ENCODE data around the gene MAP3K20.
"Not testable (repeated sequence)": the region's sequence is repeated elsewhere in the genome, so short reads cannot be mapped to it uniquely, and the experiment has no call there.

The MAP3K20 gene

GRCh38 chr2:173087793-173088496 is 12.3 kb downstream of the MAP3K20 start:
- no peak for DNase-seq

DNA sequence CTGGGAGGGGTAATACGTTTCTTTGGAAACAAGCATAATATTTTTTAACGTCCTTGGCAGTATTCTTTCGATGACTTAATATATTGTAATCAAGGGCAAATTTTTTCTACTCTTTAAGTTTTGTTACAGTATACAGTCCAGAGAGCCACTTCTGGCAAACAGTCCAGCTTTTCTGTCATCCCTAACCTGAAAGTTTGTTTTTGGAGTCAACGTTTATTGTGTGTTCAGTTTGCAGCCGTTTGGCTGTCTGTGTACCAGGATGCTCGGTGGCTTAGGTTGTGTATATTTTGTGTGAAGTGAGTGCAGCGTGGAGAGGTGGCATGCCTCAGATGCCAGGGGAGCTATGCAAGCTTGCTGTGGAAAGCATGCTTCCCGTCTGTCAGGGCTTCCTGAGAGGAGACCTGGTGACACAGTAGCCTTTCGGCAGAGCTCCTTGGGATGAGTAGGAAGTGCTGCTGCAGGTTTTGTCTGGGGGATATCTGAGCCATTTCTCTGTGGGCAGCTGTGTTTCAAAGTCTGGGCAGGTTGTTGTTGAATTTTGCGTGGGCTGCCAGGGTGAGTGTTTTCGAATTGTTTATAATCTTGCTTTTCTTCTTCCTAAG is 14.7 kb downstream of the MAP3K20 start:
- no peak for DNase-seq

DNA sequence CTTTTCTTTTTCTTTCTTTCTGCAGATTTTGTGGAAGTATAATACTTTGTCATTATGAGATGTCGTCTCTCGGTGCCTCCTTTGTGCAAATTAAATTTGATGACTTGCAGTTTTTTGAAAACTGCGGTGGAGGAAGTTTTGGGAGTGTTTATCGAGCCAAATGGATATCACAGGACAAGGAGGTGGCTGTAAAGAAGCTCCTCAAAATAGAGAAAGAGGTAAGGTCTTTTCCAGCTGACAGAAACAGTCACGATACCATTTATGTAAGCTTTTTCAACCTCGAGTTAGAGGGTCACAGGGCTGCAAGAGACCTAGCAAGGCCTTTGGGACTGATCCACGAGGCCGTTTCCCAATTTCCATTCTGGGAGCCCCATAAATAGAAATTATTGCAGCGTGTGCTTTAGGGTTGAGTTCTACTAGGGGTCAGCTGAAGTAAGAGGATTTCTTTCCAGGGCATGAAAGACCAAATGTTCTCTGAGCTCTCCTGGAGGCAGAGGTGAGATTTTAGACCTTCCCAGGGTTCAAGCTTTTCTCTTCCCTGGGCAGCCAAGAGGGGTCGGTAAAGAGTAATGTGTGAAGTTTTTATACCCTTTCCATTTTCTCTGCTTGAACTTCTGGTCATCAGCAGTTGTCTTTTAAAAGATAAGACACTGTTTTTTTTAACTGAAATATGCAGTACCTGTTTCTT is 15.5 kb downstream of the MAP3K20 start:
- no peak for DNase-seq

DNA sequence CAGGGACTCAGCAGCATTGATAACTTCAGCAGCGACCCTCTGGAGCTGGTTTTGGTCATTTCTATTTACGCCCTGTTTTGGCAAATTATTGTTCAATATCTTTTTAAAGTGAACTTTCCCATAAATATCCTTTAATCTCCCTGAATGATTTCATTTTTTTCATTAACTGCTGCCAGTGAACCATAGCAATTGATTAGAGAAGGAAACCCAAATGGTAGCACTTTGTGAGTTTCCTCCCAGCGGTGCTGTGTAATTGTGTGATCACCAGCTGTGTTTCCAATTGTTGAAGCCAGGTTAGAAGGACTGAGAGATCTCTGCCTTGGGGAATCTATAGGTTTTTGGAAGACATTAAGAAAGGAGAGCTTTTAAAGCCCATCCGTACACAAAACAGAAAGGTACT is 16.3 kb downstream of the MAP3K20 start:
- no peak for DNase-seq

GRCh38 chr2:173092844-173093402 is 17.3 kb downstream of the MAP3K20 start:
- DNase-seq, result no peak

DNA sequence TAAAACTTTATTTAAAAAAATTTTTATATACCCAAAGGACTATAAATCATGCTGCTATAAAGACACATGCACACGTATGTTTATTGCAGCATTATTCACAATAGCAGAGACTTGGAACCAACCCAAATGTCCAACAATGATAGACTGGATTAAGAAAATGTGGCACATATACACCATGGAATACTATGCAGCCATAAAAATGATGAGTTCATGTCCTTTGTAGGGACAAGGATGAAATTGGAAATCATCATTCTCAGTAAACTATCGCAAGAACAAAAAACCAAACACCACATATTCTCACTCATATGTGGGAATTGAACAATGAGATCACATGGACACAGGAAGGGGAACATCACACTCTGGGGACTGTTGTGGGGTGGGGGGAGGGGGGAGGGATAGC is 18.0 kb downstream of the MAP3K20 start:
- not testable (repeated sequence) for DNase-seq

- no peak for DNase-seq
These were observed 19.1 kb downstream of the MAP3K20 start for GRCh38 chr2:173094731-173095130.

DNA sequence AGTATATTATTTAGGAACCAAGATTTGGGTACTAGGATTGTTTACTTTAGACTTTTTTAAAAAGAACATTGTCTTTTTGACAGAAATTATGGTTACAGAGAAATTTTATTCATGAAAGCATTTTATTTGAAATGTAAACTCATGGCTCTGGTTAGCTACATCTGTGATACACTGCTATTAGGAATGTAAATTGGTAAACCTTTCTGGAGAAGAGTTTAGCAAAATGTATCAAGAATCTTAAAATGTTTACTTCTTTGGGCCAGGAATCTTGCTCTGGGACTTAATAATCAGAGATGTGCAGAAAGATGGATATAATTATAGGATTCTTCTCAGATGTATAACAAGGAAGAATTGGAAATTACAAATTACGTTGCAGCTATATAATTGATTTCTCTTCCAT is 19.7 kb downstream of the MAP3K20 start:
- DNase-seq, result no peak

DNA sequence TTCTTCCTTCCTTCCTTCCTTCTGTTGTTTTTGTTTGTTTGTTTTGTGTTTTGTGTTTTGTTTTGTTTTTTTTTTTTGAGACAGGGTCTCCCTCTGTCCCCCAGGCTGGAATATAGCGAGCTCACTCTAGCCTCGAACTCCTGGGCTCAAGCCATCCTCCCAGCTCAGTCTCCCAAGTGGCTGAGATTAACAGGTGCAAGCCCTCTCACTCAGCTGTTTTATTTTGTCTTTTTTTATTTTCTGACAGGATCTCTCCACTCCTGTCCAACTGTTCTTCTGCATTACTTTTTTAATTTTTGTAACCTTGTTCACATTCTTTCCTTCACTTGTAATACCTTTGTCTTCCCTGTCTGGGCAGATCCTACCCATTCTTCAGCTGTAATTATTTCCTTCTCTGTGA is 23.6 kb downstream of the MAP3K20 start:
- no peak for DNase-seq

DNA sequence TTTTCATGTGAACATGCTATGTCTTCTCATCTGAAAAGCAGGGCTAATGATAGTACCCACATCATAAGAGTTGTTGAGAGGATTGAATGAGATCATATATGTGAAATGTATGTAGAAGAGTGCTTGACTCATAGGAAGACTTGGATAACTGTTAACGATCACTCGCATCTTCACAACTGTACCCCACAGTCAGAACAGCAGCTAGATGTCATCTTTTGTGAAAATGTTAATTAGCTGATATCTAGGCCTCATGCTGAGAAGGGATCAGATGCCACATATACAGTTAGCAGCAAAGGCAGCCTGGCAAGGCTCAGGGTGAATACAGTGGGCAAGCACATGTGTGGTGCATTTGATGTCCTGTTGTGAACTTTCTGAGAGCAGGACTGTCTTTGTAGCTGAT is 24.2 kb downstream of the MAP3K20 start:
- DNase-seq, result no peak

DNA sequence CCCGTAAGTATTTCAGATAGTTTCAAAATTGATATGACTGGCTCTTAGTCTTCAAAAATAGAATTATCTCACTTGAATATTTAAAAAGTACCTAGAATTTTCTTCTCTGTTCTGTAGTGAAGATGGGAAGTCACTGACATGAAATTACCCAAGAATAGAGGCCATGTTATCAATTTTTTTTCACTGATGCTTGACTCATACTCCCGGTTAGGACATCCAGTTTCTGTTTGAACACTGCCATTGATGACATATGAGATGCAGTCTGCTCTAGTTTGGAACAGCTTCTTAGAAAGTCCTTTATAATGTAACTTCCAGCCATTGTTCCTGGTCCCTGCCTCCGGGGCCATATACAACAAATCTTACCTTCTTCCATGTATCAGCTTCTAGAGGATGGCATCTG is 26.0 kb downstream of the MAP3K20 start:
- DNase-seq, result no peak

DNA sequence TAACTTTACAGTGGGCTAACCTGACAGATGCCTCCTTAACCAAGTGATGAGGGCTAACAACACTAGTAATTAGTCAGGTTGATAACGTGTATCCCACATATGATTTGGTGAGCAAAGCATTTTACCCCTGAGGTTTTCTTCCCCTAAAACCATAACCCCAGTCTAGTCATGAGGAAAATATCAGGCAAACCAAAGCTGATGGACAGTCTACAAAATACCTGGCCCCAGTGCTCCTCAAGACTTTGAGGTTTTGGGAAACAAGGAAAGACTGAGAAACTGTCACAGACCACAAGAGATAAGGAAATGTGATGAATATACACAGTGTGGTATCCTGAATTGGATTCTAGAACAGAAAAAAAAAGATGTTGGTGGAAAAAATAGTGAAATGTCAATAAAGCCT is 28.5 kb downstream of the MAP3K20 start:
- DNase-seq, result no peak

- no peak for DNase-seq
These were observed 31.4 kb downstream of the MAP3K20 start for GRCh38 chr2:173106959-173107628.

DNA sequence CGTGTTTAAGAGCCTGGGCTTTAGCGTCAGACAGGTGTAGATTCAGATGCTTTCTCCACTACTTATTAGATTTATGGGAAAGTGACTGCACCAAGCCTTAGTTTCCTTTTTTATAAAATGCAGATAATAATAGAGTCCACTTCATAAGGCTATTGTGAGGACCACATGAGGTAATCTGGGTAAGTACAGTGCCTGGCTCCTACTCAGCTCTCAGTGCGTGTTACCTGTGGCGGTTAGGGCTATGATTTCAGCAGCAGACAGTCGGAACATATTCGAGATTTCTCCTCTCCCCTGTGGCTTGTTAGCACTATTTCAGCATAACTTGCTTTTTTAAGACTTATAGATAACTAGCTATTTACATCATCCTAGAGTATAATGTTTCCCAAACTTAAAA is 32.0 kb downstream of the MAP3K20 start:
- no peak for DNase-seq

DNA sequence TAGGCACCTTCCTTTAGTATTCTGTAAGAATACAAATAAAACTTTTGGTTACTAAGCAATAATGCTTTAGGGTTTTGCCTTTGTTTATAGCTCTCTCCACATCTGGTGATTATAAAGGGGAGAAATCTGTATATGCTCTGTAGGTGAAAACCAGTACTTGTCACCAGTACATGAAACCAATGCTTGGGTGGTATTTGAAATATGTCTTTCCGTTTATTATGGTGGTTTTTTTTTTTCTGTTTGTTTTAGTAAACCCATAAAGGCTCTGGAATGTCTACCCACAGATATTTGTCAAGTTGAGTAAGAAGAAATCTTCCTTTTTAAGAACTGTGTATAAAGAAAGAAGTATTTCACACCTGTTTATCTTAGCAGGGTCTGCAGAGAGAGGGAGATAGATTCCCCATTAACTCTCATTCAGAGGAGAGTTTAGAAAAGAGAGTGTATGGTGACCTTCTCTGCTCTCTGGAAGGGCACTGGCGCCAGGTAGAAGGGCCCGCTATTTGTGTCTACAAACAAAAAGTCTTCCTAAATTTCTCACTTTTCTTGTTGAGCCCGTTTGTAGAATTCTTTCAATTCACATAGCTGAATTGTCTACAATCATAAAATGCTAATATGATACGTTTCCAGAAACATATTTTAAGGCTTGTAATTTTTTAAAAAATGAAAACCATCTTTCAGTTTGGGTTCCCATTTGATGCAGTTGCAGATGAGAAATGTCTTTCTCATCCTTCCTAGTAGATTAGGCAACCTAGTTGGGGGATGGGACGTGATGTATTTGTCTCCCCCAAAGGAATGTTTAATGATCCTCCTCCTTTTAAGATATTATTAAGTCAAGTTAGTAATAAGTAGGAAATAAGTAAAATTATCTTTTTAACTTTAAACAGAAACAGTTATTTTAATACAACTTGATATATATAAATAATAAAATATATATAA is 33.9 kb downstream of the MAP3K20 start:
- no peak for DNase-seq

DNA sequence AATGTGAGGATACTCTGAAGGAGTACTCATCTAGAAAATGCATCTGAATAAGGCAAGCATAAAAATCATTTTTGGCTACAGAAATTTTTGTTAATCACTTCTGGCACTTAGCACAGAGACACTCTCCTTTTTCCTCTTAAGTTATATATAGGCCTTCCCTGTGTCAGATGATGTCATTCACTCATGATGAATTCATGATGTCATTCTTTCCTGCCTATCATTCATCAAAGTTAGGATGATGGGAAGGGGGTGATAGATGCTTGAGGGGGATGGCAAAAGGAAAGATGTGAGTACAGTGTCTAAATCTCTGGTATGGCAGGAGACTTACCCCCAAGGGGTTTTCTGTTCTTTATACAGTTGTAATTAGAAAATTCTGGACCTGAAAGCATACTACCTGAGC is 42.0 kb downstream of the MAP3K20 start:
- no peak for DNase-seq

DNA sequence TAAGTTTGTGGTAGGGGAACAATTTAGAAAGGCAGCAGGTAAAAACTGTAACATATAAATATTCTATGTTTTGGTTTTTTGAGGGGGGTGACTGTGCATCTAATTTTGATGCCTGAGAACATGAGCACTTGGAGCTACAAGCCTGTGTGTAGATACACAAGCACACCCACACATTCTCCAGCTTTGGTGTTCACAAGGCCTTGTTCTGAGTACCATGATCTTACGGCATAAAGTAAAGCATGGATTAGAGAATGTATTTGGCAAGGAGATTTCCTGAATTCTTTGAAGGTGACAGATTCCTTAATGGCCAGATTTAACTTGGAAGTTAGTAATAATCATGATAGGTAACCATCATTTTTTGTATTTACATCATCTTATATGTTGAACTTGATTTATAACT is 42.7 kb downstream of the MAP3K20 start:
- no peak for DNase-seq

- no peak for DNase-seq
These were observed 43.6 kb downstream of the MAP3K20 start for GRCh38 chr2:173119069-173119807.

DNA sequence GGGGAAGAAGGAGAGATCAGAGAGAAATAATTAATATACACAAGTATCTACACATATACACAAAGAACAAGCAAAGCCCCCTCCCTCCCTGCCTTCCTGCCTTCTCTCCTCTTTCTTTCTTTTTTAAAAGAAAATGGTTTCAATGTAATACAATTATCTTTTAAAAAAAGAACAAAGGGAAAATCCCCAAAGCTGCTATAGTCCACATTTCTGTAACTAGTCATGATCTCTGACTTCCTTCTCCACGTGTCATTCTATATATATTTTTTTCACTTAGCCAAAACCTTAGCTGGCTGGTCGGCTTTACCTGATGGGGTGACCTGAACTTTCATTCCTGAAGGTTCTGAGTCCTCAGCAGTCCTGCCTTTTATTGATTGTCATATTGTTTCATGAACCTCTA is 44.3 kb downstream of the MAP3K20 start:
- no peak for DNase-seq

GRCh38 chr2:173122936-173123335 is 47.3 kb downstream of the MAP3K20 start:
- DNase-seq, result no peak

- no peak for DNase-seq
These were observed 48.8 kb downstream of the MAP3K20 start for GRCh38 chr2:173124441-173124840.

- DNase-seq, result no peak
These were observed 51.2 kb downstream of the MAP3K20 start for GRCh38 chr2:173126819-173127218.

Measured in effector CD4-positive, alpha-beta T cell (primary cell).